NB4 (cell line): ENCODE measurements around the gene OR10K1.

Experiments
- DNase-seq: peaks from one replicate; pipeline ENCODE4 v3.0.0; 2010; ENCODE audit warnings: low read depth
- H3K4me3 ChIP-seq: one replicate; pipeline ENCODE4 v1.5.1; 2011; ENCODE audit warnings: mild to moderate bottlenecking, low read depth, low read length, moderate library complexity
- CTCF ChIP-seq: IDR thresholded peaks from one replicate; pipeline ENCODE4 v1.5.1; 2012; ENCODE audit warnings: low read depth, low read length
- MAX ChIP-seq: IDR thresholded peaks from 2 replicates; pipeline ENCODE4 v1.6.1; 2011; ENCODE audit warnings: low read depth, low read length
- MYC ChIP-seq: IDR thresholded peaks from 2 replicates; pipeline ENCODE4 v1.6.1; 2011; ENCODE audit warnings: low read depth, low read length
- POLR2A ChIP-seq: IDR thresholded peaks from 2 replicates; pipeline ENCODE4 v1.6.1; 2011; ENCODE audit warnings: mild to moderate bottlenecking; ENCODE audit not compliant: insufficient read length; ENCODE audit errors: extremely low read depth

The OR10K1 gene

GRCh38 chr1:158458263-158458662 is 3.4 kb upstream of the OR10K1 start:
- H3K4me3 ChIP-seq: no peak overlapping the region
- DNase-seq: no peak
- no peak for TF ChIP-seq MAX
- no peak for TF ChIP-seq POLR2A
- TF ChIP-seq CTCF: no peak
- no peak for TF ChIP-seq MYC

- no peak within 1 kb of the TSS for H3K4me3 ChIP-seq
- no peak for TF ChIP-seq POLR2A
- no peak for DNase-seq
Observed at GRCh38 chr1:158471920-158472319, 10.3 kb downstream of the OR10K1 start, which contains the start of gene OR10R2. OR10R2 (plus strand) TSS chr1:158472220; CDS start chr1:158472326, 106 bp downstream.

GRCh38 chr1:158485455-158485854 is 23.8 kb downstream of the OR10K1 start:
- DNase-seq: no peak
- no peak overlapping the region for H3K4me3 ChIP-seq
- TF ChIP-seq POLR2A (no peak), CTCF (no peak), MAX (no peak), MYC (no peak)

- no peak for TF ChIP-seq MAX
- TF ChIP-seq POLR2A: no peak
- TF ChIP-seq MYC: no peak
- TF ChIP-seq CTCF: no peak
Observed at GRCh38 chr1:158491316-158491715, 29.7 kb downstream of the OR10K1 start.

GRCh38 chr1:158493054-158493453 is 31.4 kb downstream of the OR10K1 start:
- no peak for DNase-seq
- no peak overlapping the region for H3K4me3 ChIP-seq
- no peak for TF ChIP-seq CTCF
- TF ChIP-seq MAX: no peak
- no peak for TF ChIP-seq MYC
- TF ChIP-seq POLR2A: no peak

More at GRCh38 chr1:158491316-158491715, 29.7 kb downstream of the OR10K1 start:
- no peak for DNase-seq
- no peak overlapping the region for H3K4me3 ChIP-seq

- H3K4me3 ChIP-seq: no peak overlapping the region
- no peak for DNase-seq
- TF ChIP-seq POLR2A (no peak), CTCF (no peak), MYC (no peak), MAX (no peak)
Observed at GRCh38 chr1:158494796-158495195, 33.2 kb downstream of the OR10K1 start.
